GM19035 (cell line): ENCODE measurements around the gene VASP.
"Not testable (repeated sequence)": the region's sequence is repeated elsewhere in the genome, so short reads cannot be mapped to it uniquely, and the experiment has no call there.

Experiments used
- ATAC-seq: cut with Tn5 transposase; IDR thresholded peaks from one replicate; pipeline ENCODE4 v1.9.1; 2021; ENCODE audit not compliant: unreplicated experiment

VASP gene

DNA sequence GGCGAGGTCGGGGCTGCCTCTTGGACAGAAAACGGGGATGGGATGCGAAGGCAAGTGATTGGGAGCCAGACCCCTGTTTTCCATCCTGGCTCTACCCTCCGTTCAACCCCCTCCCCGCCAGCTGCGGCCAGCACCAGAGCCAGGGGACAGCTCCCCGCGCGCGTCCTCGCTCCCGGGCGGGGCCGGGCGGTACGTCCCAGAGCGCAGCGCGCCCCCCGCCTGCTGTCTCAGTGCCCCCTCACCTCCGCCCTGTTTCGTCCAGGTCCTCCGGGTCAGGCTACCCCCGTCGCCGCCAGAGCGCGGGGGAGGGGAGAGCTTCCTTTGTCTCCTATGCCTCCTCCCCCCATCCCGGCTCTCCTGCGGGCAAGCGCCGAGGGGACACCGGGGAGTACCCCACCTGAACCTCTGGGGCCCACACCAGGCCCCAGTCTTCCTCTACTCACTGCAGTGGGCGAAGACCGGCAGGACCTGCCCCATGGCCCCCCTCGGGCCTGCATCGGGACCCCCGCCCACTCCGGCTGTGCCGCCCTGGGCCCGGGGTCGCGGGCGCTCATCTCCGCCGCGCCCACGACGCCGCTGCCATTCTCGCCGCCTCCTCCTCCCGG, 10.8 kb upstream of the VASP start:
- no peak for ATAC-seq

DNA sequence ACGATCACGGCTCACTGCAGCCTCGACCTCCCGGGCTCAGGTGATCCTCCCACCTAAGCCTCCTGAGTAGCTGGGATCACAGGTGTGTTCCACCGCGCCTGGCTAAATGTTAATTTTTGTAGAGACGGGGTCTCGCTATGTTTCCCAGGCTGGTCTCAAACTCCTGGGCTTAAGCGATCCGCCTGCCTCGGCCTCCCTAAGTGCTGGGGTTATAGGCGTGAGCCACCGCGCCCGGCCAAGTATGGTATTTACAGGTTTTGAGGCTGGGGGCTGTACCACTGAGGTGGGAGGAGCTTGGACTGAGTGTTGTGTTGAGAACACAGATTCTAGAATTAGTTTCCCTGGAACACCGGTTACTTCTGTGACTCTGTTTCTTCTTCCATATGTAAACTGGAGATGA, 9.5 kb upstream of the VASP start:
- no peak for ATAC-seq

DNA sequence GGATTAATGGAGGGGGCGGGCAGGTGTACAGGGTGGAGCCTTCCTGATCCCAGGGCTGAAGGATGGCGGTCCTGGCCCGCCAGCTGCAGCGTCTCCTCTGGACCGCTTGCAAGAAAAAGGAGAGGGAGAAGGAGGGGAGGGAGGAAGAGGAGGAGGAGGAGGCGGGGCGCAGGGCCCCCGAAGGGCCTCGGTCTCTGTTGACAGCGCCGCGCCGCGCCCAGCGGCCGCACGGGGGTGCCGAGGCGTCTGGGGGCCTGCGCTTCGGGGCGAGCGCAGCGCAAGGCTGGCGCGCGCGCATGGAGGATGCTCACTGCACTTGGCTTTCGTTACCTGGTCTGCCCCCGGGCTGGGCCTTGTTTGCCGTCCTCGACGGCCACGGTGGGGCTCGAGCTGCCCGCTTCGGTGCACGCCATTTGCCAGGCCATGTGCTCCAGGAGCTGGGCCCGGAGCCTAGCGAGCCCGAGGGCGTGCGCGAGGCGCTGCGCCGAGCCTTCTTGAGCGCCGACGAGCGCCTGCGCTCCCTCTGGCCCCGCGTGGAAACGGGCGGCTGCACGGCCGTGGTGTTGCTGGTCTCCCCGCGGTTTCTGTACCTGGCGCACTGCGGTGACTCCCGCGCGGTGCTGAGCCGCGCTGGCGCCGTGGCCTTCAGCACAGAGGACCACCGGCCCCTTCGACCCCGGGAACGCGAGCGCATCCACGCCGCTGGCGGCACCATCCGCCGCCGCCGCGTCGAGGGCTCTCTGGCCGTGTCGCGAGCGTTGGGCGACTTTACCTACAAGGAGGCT, 8.7 kb upstream of the VASP start, which contains the start of gene PPM1N:
Gene PPM1N, plus strand, starts transcription at position 33 of the 785 bp plus-strand sequence. Its CDS starts 30 bp downstream, at position 63.
- ATAC-seq: no peak

DNA sequence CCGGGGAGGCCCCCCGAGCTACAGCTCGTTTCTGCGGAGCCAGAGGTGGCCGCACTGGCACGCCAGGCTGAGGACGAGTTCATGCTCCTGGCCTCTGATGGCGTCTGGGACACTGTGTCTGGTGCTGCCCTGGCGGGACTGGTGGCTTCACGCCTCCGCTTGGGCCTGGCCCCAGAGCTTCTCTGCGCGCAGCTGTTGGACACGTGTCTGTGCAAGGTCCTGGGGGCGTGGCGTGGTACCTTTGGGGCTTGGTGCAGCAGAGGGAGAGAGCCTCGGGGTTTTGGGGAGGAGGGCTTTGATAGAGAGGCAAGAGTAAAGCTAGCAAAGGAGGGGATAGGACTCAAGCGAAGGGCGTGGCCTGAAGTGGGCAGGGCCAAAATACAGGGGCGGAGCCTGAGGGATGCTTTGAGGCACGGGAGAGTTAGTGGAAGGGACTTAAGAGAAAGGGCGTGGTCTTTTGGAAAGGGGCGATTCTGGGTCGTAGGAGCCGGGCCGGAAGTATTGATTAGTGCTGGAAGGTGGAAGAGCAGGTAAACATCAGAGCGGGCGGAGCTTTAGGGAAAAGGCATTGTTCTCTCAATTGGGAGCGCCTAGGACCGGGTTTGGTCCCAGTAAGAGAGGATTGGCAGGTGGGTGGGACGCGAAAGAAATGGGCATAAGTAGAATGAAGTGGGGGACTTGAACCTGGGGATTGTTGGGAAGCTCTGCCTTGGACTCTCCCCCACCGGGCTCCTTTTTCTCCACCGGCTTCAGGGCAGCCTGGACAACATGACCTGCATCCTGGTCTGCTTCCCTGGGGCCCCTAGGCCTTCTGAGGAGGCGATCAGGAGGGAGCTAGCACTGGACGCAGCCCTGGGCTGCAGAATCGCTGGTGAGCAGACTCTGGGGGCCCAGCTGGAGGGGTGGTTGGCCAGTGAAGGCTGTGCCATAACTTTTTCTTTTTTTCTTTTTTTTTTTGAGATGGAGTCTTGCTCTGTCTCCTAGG, 7.8 kb upstream of the VASP start:
- no peak for ATAC-seq

DNA sequence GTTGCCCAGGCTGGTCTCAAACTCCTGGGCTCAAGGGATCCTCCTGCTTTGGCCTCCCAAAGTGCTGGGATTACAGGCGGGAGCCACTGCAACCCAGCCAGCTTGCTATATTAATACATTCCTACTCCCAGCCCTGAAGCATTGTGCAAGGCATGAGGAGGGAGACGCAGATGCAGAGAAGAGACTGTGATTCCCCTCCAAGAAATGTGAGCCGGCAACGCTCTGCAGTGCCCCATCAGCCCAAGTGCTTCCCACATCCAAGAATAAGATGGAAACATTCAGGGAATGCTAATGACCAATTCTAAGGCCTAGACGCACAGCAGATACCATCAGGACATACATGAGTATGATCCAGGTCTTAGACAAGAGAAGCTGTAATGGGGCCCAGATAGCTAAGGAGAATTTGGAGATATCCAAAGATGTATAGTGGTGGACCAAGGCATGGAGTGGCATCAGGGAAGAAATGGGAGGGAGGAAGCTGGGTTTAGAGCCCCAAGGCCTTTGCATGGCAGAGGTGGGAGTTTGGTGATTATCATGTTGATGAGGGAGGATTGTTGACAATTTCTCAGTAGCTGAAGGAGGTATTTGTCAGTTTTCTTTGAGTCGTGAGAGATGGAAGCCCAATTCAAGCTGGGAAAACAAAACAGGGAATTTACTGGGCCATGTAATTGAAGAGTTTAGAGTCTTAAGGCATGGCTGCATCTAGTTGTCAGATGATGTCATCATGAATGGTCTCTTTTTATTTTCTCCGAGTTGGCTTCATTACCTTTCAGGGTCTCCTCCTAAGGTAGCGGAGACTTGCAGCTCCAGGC, 6.2 kb upstream of the VASP start:
- ATAC-seq: no peak

DNA sequence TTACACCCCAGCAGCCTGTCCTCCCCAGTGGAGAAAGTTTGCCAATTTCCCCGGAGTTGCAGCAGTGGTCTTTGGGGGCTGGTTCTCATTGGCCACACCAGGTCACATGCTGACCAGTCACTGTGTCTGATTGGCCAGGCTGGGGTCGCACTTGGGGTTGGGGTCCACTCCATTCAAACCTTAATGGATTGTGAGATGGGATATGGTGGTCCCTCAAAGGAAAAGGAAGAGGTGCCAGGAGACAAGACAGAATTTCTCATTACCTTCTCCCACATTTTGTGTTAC, 5.6 kb upstream of the VASP start:
- no peak for ATAC-seq

DNA sequence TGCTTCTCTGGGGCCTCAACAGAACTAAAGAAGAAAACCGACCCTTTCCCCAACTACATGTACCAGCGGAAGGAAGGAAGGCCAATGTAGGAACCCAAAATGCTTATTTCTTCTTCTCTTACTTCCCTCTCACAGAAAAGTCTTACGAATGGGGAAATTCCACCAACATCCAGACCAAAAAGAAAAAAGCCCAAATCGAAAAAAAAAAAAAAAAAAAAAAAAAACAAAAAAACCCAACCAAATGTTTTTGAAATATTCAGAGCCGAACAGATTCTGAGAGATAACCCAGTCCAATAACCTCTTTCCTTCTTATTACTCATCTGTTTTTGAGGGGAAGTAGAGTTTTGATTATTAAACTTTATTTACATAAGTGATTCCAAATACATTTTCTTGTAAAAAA, 5.2 kb upstream of the VASP start:
- ATAC-seq: no peak

DNA sequence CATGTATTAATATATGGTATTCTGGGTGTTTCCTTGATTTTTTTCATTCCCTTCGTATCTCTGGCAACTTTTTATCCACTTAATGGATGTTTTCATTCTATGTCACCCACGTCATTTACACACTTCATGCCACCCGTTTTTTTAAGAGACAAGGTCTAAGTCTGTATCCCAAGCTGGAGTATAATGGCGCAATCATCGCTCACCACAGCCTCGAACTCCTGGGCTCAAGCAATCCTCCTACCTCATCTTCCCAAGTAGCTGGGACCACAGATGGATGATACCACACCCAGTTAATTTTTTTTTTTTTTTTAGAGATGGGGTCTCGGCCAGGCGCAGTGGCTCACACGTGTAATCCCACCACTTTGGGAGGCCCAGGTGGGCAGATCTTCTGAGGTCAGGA, 3.4 kb upstream of the VASP start:
- no peak for ATAC-seq

DNA sequence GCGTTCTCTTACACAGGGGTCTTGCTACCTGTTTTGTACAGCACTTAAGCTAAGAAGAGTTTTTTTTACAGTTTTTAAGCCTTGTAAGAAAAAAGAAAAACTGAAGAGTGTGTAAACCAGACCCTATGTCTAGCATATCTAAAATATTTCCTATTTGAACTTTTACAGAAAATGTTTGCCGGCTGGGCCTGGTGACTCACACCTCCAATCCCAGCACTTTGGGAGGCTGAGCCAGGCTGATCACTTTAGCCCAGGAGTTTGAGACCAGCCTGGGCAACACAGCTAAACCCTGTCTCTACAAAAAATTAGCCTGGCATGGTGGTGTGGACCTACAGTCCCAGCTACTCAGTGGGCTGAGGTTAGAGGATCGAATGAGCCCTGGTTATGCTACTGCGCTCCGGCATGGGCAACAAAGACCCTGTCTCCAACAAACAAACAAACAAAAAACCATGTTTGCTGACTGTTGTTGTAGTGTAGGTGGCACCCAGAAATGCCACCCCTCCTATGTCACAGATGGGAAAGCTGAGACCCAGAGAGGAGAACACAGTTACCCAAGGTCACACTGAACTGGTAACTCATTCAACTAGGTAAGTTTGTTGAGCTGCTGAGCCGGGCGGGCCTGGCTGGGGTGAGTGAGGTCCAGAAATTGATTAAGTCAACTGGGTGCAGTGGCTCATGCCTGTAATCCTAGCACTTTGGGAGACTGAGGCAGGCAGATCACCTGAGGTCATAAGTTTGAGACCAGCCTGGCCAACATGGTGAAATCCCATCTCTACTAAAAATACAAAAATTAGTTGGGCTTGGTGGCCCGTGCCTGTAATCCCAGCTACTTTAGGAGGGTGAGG, 1.9 kb upstream of the VASP start:
- no peak for ATAC-seq

DNA sequence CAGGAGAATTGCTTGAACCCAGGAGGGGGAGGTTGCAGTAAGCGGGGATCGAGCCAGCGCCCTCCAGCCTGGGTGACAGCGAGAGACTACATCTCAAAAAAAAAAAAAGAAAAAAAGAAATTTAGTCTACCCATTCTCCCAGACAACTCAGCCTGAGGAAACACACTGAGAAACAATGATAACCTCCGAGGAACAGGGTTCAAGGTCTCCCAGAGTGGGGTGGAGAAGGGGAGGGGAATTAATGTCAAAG, 1.4 kb upstream of the VASP start:
- no peak for ATAC-seq

DNA sequence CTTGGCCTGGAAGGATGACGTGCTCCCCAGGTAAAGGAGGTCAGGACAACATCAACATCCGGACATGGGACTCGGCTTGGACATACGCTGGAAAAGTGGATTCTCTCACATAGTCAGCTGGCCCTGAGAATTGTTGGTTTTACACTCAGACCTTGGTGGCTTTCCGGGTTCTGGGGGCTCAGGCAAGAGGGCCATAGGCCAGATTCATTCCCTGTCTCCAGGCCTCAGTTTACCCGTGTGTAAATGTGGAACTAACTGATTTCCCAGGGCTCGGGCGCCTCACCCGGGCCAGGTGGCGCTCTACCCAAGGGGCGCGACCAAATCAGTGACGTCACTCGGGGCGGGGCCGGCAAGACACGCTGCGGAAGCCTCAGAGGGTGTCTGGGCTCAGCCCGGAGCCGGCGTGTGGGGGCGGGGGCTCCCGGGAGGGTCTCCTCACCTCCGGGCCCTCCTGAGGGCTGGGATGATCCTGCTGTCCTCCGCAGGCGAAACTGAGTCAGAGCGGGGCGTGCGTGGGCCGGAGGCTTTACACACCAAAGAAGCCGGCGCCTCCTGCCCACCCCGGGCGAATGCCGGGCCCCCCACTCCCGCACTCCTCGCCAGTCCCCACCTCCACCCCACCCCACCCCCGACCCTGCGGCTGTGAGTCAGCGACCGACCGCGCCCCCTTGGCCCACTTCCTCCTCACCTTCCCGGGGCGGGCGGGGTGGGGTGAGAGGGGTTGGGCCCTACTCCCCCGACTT, 862 bp upstream of the VASP start:
- ATAC-seq: peak; percentile 61

DNA sequence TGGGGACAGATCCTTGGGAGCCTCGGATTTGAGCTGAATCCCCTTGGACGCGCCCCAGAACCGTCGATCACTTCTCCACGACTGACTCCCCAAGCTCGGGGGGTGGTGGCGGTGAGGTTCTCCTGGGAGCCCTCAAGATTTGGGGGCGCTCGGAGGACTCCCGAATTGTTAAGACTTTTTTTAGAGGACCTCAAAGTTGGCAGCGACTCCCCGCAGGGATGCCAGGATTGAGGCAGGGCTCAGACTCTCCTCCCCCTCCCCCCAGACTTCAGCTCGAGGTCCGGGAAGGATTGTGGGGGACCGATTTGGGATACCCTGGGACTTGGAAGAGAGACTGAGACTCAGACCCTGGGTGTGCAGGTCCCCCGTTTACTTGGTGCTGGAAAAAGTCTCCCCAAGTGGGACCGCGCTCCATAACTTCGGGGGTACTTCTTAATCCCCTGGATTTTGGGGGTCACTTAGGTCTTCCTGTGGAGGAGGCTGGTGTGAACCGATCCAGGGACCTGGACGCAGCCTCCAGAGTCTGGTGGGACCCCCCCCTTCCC, 665 bp downstream of the VASP start:
- no peak for ATAC-seq

DNA sequence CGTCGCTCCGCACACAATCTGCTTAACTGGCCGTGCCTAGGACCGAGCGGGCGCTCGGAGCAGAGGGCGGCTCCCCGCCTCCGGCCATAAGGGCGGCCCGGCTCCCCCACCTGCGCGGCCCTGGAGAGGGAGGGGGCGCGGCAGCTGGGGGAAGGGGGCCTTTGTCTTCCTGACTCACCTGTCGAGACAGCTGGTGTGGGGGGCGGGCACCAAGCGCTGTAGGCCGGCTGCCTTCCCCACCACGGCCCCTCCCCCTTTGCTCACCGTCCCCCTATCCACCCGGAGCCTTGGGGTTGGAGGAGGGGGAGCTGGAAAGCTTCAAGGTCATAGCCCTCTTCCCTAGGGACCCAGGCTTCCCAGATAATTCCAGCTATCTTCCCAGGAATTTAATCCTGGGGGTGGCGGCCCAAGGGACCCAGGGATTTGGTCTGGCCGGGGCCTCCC, 1.2 kb downstream of the VASP start:
- ATAC-seq: no peak

DNA sequence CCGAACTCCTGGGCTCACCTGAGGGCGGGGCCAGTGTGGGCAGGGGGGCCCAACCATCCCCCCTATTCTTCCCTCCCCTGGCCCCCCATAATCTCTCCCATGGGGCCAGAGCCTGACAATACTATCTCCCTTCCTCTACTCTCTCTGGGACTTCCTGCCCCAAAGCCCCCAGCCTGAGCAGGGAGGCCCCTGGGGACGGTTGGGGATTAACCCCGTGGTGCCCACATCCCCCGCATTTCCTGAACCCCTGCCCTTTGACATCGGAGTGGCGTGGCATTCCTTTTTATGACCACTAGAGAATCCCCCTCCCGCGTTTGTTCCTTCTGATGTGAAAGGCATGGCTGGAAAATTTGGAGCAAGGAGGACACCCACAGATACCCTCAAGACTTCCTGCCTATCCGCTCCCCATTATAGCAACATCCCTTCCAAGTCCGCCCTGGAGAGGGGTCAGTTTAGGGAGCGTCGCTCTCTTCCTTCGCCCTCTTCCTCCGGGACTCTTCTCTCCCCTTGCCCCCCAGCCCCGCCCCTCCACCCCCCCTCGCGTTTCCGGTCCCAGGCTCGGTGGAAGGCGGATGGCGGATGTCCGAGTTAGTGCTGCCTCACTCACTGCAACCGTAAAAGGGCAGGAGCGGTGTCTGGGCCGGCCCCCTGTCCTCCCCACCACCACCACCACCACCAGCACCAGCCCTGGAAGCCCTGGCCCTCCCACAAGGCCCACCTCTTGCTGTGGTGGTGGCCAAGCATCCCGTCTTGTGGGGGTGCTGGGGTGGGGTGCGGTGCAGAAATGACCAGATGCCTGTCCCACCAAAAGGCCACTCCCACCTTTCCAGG, 1.8 kb downstream of the VASP start:
- no peak for ATAC-seq

DNA sequence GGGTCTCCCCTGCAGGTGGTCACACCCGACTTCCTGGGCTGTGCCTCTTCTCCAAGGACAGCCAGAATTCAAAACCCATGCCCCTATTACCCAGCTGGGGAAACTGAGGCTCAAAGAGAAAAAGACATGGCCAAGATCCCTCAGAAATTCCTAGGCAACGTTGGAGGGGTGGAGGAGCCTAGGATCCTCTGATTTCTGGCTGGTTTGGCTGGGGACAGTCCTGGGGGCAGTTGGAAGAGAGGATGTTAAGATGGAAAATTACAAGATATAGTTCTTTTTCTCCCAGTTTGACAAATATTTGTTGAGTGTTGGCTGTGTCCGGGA, 2.4 kb downstream of the VASP start:
- ATAC-seq: no peak

DNA sequence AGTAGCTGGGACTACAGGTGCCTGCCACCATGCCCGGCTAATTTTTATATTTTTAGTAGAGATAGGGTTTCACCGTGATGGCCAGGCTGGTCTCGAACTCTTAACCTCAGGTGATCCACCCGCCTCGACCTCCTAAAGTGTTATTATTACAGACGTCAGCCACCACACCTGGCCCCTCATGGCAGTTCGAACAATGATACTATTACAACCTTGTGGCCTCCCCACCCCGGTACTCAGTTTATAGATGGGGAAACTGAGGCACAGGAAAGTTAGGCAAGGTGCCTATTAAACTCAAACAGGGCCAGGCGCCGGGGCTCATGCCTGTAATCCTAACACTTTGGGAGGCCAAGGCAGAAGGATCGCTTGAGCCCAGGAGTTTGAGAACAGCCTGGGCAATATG, 3.1 kb downstream of the VASP start:
- ATAC-seq: not testable (repeated sequence)

DNA sequence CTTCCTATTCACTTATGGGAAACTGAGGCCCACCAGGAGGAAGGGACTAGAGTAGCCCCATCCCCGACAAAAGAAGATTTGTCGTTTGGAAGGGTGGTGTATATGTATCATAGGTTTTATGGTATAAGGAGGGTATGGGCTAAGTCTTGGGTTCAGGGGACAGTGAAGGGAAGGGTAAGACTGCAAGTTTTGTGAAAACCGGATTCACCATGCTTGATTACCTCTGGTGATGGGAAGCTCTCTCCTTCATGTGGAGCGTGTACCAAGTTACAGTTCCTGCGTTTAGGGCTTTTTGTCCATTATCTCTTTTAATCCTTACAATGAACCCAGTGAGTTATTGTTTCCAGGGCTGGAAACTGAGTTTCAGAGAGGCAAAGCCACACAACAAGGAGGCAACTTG, 3.8 kb downstream of the VASP start:
- ATAC-seq: no peak

DNA sequence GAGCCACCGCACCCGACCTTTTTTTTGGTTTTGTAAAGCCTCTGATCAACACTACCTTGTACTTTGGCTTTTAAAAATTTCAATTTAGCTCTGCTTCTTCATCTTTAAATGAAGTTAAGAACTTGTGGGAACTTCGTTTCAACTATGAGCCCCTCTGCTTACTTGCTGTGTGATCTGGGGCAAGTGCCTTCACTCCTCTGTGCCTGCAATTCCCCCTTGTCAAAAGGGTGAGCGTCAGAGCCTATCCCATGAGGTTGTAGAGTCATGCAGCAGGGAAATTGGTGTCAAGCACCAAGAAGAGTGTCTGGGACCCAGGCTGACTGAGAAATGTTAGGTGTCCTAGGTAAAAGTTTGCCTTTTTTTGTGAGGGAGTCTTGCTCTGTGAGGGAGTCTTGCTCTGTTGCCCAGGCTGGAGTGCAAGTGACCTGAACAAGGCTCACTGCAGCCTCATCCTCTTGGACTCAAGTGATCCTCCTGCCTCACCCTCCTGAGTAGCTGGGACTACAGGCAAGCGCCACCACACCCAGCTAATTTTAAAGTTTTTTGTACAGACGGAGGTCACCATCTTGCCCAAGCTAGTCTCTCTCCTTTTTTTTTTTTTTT, 5.7 kb downstream of the VASP start:
- ATAC-seq: no peak
